ENCODE results near the gene QPRT.

- no peak for TF ChIP-seq POLR2A (IDR thresholded peaks at IDR 0.05; ENCODE audit: low read depth, low read length)
- no peak for TF ChIP-seq POLR2AphosphoS5 (IDR thresholded peaks at IDR 0.05; ENCODE audit: low read depth, low read length)
Observed at GRCh38 chr16:29686740-29687332, 7.9 kb downstream of the QPRT start.
